ENCODE results near the gene TDRD6. TPM values are rescaled to one million over a fixed set of nuclear protein-coding genes. Genes with fewer than 3 reads are reported as not detected.
A peak's percentile ranks its signal among the peaks of the same experiment; 100 is the strongest.

The TDRD6 gene
- total RNA-seq, 1 experiment from 2014 or later = 0.57 TPM

- H3K27me3 ChIP-seq (ENCODE audit: insufficient read depth, low read length) = no peaks in the 10 kb centered on the region
- ChIA-PET POLR2A (interaction anchor here (0.7 to 1.5 kb wide), 2 partner anchors 14 to 49 kb away, joined by 3 read pairs; no protein-coding TSS in a partner anchor), RAD21 (ENCODE audit: low non-redundant PET in 1 of 2, low total read pairs in 2 of 2, uncharacterized antibody in 2 of 2, unreplicated experiment in 2 of 2) (no interaction called here), CTCF (interaction anchor here (1.0 to 1.2 kb wide), 2 partner anchors 15 to 116 kb away, joined by 3 read pairs; no protein-coding TSS in a partner anchor)
- no peaks in the 10 kb centered on the region for H3K9me3 ChIP-seq (ENCODE audit: control insufficient read depth in 1 of 2, insufficient read depth in 1 of 2, low read depth in 1 of 2, low read length in 2 of 2)
- intact Hi-C loops (cut with micrococcal nuclease) = loop anchor here (10.0 kb wide), 1 partner anchor 311 kb away; the partner anchor contains the start of gene ADGRF1
- DNase-seq (ENCODE audit: low read depth, low spot score) (no peak), ATAC-seq (no peak)
- H3K79me2 ChIP-seq (ENCODE audit: insufficient read depth, low read length) = no peaks in the 10 kb centered on the region
- no peak overlapping the region for H3K9ac ChIP-seq (ENCODE audit: low read length)
- peak overlapping the region; percentile 98 for H3K4me2 ChIP-seq (ENCODE audit: low read length)
- BruUV-seq (replicated peaks) = no TSS peak
- no peaks in the 10 kb centered on the region for H3K36me3 ChIP-seq (ENCODE audit: control insufficient read depth in 1 of 2, insufficient read depth in 2 of 2, low read length in 2 of 2)
- peak overlapping the region; percentile 43; the same call in 1 of the 2 replicates for H3K27ac ChIP-seq (ENCODE audit: low read depth, low read length)
- no peak overlapping the region for H2AFZ ChIP-seq (ENCODE audit: low read depth, low read length, poor library complexity, severe bottlenecking)
- H4K20me1 ChIP-seq (ENCODE audit: insufficient read depth) = no peaks in the 10 kb centered on the region
- peaks cover 16 to 32% of the 10 kb centered on the region in 2 experiments for H3K4me1 ChIP-seq (ENCODE audit: control insufficient read depth in 1 of 2, insufficient read depth in 2 of 2, low read length in 2 of 2)
- TF ChIP-seq POLR2AphosphoS5 (IDR thresholded peaks at IDR 0.05; ENCODE audit: low read depth, low read length) (no peak), CBX3 (IDR thresholded peaks at IDR 0.05; ENCODE audit: low read depth) (no peak), ELF1 (IDR thresholded peaks at IDR 0.05; ENCODE audit: borderline replicate concordance, low read depth) (no peak), RAD21 (IDR thresholded peaks at IDR 0.05; ENCODE audit: low read depth) (no peak), JUND (IDR thresholded peaks at IDR 0.05) (no peak), EGR1 (IDR thresholded peaks at IDR 0.05; ENCODE audit: low read depth) (no peak), SP1 (IDR thresholded peaks at IDR 0.05; ENCODE audit: low read depth) (no peak), SRF (IDR thresholded peaks at IDR 0.05; ENCODE audit: low read depth) (no peak), ZBTB33 (IDR thresholded peaks at IDR 0.05; ENCODE audit: extremely low read depth, insufficient replicate concordance, low read length) (no peak), YY1 (IDR thresholded peaks at IDR 0.05; ENCODE audit: extremely low read depth, insufficient replicate concordance, low read depth, low read length) (no peak), TCF7L2 (IDR thresholded peaks at IDR 0.05; ENCODE audit: borderline replicate concordance, extremely low read depth, insufficient read depth, insufficient read length) (no peak)
- no peak overlapping the region for H3K4me3 ChIP-seq (replicated peaks in 1 of 2; ENCODE audit: low read depth in 1 of 2, low read length in 2 of 2)
- H3K9me2 ChIP-seq (ENCODE audit: insufficient read depth) = no peaks in the 10 kb centered on the region
Measured at GRCh38 chr6:46733341-46733801, 45.7 kb downstream of the TDRD6 start.
